HG02623 (cell line): ENCODE data around the gene ZSCAN29.
"Not testable (repeated sequence)": the region's sequence is repeated elsewhere in the genome, so short reads cannot be mapped to it uniquely, and the experiment has no call there.

Experiments used
- ATAC-seq: cut with Tn5 transposase; IDR thresholded peaks from one replicate; pipeline ENCODE4 v1.9.1; 2021; ENCODE audit warnings: moderate library complexity; ENCODE audit not compliant: unreplicated experiment

ZSCAN29 gene

DNA sequence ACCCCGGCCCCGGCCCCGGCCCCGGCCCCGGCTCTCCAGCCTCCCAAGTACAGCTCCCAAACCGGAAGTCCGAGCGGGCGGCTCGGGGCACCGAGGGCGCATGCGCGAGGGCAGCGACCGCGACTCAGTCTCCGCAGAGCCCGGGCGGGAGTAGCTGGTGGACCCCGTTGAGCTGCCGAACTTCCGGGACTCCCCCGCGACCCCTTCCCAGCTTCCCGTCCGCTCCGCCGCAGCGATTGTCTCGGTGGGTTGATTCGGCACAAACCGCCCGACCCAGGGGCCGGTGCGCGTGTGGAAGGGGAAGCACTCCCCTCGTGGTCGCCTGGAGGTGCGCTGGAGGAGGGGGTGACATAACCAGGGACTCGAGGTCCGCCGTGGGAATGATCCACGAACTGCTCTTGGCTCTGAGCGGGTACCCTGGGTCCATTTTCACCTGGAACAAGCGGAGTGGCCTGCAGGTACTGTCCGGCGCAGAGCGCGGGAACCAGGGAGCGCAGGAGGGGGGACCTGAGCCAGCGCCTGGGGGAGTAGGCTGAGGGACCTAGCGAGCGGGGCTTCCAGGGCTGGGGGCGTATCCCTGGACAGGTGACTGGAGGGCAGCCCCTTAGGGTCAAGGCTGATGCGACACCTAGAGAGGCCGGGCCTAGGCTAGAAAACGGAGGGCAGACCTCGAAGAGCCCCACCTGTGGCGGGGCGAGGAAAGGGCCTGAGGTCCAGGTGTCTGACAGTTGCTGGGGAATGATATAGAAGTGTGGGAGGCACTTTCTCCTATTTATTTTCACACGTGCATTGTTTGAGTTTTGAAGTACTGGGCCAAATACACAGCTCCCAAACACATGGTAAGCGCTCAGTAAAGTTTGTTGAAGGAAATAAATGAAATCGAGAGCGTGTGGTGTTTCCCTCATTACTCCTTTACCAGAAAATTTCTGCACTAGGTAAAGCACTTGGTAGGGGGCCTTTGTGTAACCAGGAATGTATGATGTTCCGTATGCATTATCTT, at the start of gene ZSCAN29, which contains the start of gene TUBGCP4:
Gene ZSCAN29 (minus strand): TSS at position 69 of the 1,000 bp plus-strand sequence. CDS start 1,130 bp downstream, outside the sequence.
Gene TUBGCP4 (plus strand): TSS at position 127 of the 1,000 bp plus-strand sequence. CDS start 254 bp downstream, at position 381.
- ATAC-seq = peak; percentile 80

DNA sequence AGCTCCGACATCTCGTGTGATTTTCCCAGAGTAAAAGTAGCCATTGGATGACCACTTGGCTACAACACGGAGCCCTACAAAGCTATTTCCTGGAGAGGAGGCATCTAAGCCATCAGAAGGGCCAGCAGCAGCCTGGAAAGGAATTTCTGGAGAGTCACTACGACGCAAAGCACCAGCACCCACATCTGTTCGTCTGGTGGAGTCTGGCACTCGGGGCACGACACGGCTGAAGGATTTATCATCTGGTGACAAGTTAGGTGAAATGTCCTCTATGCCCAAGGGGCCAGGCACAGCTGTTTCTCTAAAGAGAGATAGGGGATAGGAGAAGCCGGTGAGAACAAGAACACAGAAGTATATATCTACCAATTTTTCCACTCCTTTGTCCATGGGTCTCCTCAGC, 49.6 kb upstream of the ZSCAN29 start:
- no peak for ATAC-seq

DNA sequence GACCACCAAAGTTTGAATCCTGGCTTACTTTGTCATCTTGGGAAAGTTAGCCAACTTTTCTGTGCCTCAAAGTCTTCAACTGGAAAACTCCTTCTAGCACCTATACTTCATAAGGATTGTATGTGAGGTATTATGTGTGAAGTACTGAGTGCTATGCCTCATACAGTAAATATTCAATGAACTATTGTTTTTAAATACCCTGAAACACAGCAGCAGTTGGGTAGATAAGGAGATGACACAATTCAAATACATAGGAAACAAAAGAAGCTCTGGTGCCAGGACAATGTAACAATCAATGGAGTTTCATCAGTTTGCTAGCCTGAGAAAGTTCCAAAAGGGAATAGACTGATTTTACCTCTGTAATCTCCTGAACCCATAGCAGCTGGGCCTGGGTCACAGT, 43.4 kb upstream of the ZSCAN29 start:
- no peak for ATAC-seq

DNA sequence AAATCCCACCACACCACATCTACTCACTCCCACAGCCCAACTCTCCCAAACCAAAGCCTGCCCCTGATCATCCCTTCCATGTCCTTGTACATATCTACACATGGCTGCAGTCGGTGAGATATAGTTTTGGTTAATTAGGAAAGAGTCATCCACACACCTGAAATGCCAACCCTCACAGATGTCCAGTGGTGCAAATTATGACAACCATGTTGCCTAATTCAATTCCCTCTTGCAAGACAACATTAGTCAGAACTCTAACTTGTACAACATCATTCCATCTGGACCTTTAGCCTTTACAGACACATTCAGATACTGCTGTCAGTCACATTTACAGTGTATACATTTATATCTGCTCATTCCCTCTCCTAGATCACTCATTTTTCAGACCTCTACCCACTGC, 41.3 kb upstream of the ZSCAN29 start:
- ATAC-seq = no peak

GRCh38 chr15:43410572-43411214, 39.9 kb upstream of the ZSCAN29 start:
- no peak for ATAC-seq

- no peak for ATAC-seq
Observed at GRCh38 chr15:43408789-43409188, 37.9 kb upstream of the ZSCAN29 start.

- no peak for ATAC-seq
Observed at GRCh38 chr15:43406808-43407207, 36.0 kb upstream of the ZSCAN29 start.

DNA sequence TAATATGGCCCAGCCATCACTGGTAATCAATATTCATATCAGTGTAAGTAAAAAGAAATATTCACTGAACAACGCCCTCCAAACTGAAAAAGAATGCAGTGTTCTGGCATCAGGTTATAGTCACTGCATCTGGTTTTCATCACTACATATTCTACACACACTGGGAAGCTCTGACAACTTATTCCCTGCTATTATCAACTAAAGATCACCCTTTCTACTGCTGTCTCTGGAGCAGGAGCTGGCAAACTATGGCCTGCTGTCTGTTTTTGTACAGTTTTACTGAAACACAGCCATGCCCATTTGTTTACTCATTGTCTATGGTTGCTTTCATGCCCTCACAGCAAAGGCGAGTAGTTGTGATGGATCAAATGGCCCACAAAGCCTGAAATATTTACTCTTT, 35.3 kb upstream of the ZSCAN29 start:
- ATAC-seq = no peak

GRCh38 chr15:43404130-43404529, 33.3 kb upstream of the ZSCAN29 start:
- no peak for ATAC-seq

DNA sequence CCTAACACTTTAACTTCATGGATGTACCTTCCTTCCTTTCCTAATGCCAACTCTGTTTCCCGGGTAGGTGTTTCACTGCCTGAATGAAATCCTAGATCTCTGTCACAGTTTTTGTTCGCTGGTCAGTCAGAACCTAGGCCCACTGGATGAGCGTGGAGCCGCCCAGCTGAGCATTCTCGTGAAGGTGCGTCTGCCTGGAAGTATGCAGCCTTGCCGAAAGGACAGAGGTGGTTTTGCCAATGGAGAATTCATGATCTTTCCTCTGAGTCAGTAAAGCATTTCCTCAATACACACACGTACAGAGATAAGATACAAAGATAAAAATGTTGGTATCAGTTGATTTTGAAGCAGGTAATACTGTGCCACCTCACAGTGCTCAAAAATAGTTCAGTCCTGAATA, 32.8 kb upstream of the ZSCAN29 start:
- ATAC-seq = no peak

GRCh38 chr15:43402255-43402654, 31.4 kb upstream of the ZSCAN29 start:
- ATAC-seq = no peak

GRCh38 chr15:43393592-43393991, 22.7 kb upstream of the ZSCAN29 start:
- ATAC-seq = not testable (repeated sequence)

- no peak for ATAC-seq
Observed at GRCh38 chr15:43390723-43391122, 19.9 kb upstream of the ZSCAN29 start.

- no peak for ATAC-seq
Observed at GRCh38 chr15:43383070-43383469, 12.2 kb upstream of the ZSCAN29 start.

GRCh38 chr15:43382310-43382709, 11.5 kb upstream of the ZSCAN29 start:
- ATAC-seq = no peak

GRCh38 chr15:43378601-43379000, 7.8 kb upstream of the ZSCAN29 start:
- no peak for ATAC-seq

DNA sequence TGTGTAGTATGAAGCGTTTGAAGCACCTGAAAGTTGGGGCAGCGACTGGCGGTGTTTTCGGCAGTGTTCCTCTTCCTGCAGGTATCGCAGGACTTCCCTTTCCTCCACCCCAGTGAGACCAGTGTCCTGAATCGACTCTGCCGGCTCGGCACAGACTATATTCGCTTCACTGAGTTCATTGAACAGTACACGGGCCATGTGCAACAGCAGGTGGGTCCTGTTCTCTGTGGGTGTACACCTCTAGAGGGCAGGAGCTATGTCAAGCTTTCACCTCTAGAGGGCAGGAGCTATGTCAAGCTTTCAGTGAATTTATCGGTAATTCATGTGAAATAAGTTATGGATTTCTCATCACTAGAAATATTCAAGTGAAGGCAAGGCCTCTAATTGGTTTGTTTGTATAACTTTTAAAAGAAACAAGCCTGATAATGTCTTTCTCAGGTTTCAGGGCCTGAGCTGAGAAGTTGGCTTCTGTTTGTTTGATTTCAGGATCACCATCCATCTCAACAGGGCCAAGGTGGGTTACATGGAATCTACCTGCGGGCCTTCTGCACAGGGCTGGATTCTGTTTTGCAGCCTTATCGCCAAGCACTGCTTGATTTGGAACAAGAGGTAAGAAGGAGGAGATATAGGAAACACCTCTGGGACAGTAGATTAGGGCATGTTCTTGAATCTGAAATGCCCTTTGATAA, 5.3 kb upstream of the ZSCAN29 start:
- ATAC-seq = no peak

DNA sequence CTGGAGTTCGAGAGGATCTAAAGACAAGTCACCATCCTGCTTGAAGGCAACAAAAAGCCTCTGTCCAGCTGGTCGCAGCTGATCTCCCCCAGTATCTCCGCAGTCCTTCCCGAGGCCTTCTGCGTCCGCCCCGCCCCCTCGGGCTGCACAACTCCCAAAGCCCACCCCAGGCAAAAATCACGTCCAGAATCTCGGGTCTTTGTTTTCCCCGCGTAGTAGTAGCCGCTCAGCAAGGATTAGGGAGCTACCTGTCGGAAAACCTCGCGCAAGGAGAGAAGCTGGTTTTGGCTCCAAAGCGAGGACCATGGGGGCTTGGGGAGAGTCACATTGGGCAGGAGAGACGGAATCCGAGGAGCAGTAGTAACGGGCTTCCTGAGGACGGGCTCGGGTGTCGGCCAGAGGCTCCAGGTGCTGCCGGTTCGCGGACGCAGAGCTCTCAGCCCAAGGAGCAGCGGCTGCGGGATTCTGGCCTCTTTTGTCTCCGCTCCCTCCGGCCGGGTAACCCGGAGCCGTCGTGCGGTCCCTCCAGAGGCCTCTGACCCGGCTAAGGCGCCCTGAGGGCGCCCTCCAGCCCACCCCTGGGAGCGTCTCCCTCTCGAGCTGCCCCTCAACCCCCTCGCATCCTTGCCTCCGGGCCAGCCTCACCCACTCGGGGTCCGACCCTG, 401 bp downstream of the ZSCAN29 start:
- ATAC-seq = peak; percentile 31

DNA sequence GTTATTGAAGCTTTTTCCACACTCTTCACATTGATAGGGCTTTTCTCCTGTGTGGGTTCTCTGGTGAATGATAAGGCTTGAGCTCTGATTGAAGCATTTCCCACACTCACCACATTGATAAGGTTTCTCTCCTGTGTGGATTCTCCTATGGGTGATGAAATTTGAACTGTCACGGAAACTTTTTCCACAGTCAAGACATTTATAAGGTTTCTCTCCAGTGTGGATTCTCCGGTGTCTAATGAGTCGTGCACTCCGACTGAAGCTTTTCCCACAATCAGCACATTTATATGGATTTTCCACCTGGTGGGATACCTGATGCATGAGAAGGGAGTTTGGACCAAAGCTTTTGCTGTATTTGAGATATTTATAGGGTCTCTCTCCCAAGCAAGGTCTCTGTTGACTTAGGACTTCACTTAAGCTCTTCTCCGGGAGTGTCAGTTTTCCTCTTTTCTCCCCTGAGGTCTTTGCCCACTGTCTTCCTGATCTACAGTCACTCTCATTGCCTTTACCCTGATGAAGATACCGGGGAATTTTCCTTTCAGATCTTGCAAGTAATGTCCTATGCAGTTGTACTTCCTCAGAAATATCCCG, 9.4 kb downstream of the ZSCAN29 start:
- ATAC-seq = no peak

- no peak for ATAC-seq
Observed at GRCh38 chr15:43360821-43361220, 10.0 kb downstream of the ZSCAN29 start.
